Measurements from ENCODE around the gene DDAH1. TPM values are rescaled to one million over a fixed set of nuclear protein-coding genes. Genes with fewer than 3 reads are reported as not detected.

The DDAH1 gene
- total RNA-seq, 1 donor from 2014 or later: 12.0 TPM

GRCh38 chr1:85494074-85494903 is 29.3 kb upstream of the DDAH1 start:
- Histone ChIP-seq H3K9ac (ENCODE audit: low read depth in 1 of 3, low read length in 3 of 3) (no peak overlapping the region), H3K9me3 (ENCODE audit: control insufficient read depth in 3 of 3, low read length in 3 of 3) (no peaks in the 10 kb centered on the region), H3K27ac (ENCODE audit: low read depth, low read length) (no peak overlapping the region), H3K4me1 (ENCODE audit: control insufficient read depth in 3 of 3, insufficient read depth in 3 of 3, low read length in 3 of 3) (peaks cover 0 to 15% (median 10%) of the 10 kb centered on the region in 3 donors), H3K36me3 (ENCODE audit: control insufficient read depth in 3 of 3, insufficient read depth in 3 of 3, low read length in 3 of 3) (no peaks in the 10 kb centered on the region), H3K4me3 (ENCODE audit: low read length in 3 of 3) (no peak overlapping the region), H3K27me3 (ENCODE audit: control insufficient read depth in 3 of 3, insufficient read depth in 3 of 3, low read length in 3 of 3) (no peaks in the 10 kb centered on the region)

- no peaks in the 10 kb centered on the region for H3K36me3 ChIP-seq (ENCODE audit: control insufficient read depth in 3 of 3, insufficient read depth in 3 of 3, low read length in 3 of 3)
- no peak overlapping the region for H3K27ac ChIP-seq (ENCODE audit: low read depth, low read length)
- H3K9me3 ChIP-seq (ENCODE audit: control insufficient read depth in 3 of 3, low read length in 3 of 3): no peaks in the 10 kb centered on the region
- H3K9ac ChIP-seq (ENCODE audit: low read depth in 1 of 3, low read length in 3 of 3): no peak overlapping the region
- H3K4me1 ChIP-seq (ENCODE audit: control insufficient read depth in 3 of 3, insufficient read depth in 3 of 3, low read length in 3 of 3): peaks cover 0 to 11% (median 9%) of the 10 kb centered on the region in 3 donors
- H3K4me3 ChIP-seq (ENCODE audit: low read length in 3 of 3): no peak overlapping the region
- H3K27me3 ChIP-seq (ENCODE audit: control insufficient read depth in 3 of 3, insufficient read depth in 3 of 3, low read length in 3 of 3): no peaks in the 10 kb centered on the region
These were observed 25.5 kb upstream of the DDAH1 start for GRCh38 chr1:85490270-85490985.

- Histone ChIP-seq H3K4me3 (ENCODE audit: low read length in 3 of 3) (no peak overlapping the region), H3K9me3 (ENCODE audit: control insufficient read depth in 3 of 3, low read length in 3 of 3) (no peaks in the 10 kb centered on the region), H3K36me3 (ENCODE audit: control insufficient read depth in 3 of 3, insufficient read depth in 3 of 3, low read length in 3 of 3) (no peaks in the 10 kb centered on the region), H3K27ac (ENCODE audit: low read depth, low read length) (no peak overlapping the region), H3K27me3 (ENCODE audit: control insufficient read depth in 3 of 3, insufficient read depth in 3 of 3, low read length in 3 of 3) (no peaks in the 10 kb centered on the region), H3K9ac (ENCODE audit: low read depth in 1 of 3, low read length in 3 of 3) (no peak overlapping the region), H3K4me1 (ENCODE audit: control insufficient read depth in 3 of 3, insufficient read depth in 3 of 3, low read length in 3 of 3) (no peaks in the 10 kb centered on the region)
These were observed 23.2 kb upstream of the DDAH1 start for GRCh38 chr1:85488126-85488525.

- Histone ChIP-seq H3K4me3 (ENCODE audit: low read length in 3 of 3) (no peak overlapping the region), H3K27ac (ENCODE audit: low read depth, low read length) (no peak overlapping the region), H3K36me3 (ENCODE audit: control insufficient read depth in 3 of 3, insufficient read depth in 3 of 3, low read length in 3 of 3) (no peaks in the 10 kb centered on the region), H3K4me1 (ENCODE audit: control insufficient read depth in 3 of 3, insufficient read depth in 3 of 3, low read length in 3 of 3) (no peaks in the 10 kb centered on the region), H3K9ac (ENCODE audit: low read depth in 1 of 3, low read length in 3 of 3) (no peak overlapping the region), H3K9me3 (ENCODE audit: control insufficient read depth in 3 of 3, low read length in 3 of 3) (no peaks in the 10 kb centered on the region), H3K27me3 (ENCODE audit: control insufficient read depth in 3 of 3, insufficient read depth in 3 of 3, low read length in 3 of 3) (no peaks in the 10 kb centered on the region)
These were observed 20.6 kb upstream of the DDAH1 start for GRCh38 chr1:85485516-85485915.

DNA sequence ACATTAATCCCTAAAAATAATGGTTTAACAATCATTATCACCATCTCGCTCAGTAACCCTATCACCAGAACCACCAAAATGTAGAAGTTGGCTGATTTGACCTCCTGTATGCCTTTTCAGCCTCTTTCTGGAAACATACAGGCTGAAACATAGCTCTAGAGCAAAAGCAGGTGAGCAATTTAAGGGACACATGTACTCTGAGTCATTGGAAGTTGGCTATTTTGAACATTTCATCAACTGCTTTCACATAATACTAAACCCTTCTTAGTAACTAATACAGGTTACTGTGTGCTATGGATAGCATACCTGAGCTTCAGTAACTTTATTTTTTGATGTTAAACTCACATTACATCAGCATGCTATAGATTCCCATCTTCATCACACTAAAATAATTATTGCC is 19.8 kb upstream of the DDAH1 start:
- no peak overlapping the region for H3K4me3 ChIP-seq (ENCODE audit: low read length in 3 of 3)
- no peaks in the 10 kb centered on the region for H3K36me3 ChIP-seq (ENCODE audit: control insufficient read depth in 3 of 3, insufficient read depth in 3 of 3, low read length in 3 of 3)
- H3K9ac ChIP-seq (ENCODE audit: low read depth in 1 of 3, low read length in 3 of 3): no peak overlapping the region
- H3K4me1 ChIP-seq (ENCODE audit: control insufficient read depth in 3 of 3, insufficient read depth in 3 of 3, low read length in 3 of 3): no peaks in the 10 kb centered on the region
- no peaks in the 10 kb centered on the region for H3K27me3 ChIP-seq (ENCODE audit: control insufficient read depth in 3 of 3, insufficient read depth in 3 of 3, low read length in 3 of 3)
- H3K9me3 ChIP-seq (ENCODE audit: control insufficient read depth in 3 of 3, low read length in 3 of 3): no peaks in the 10 kb centered on the region
- no peak overlapping the region for H3K27ac ChIP-seq (ENCODE audit: low read depth, low read length)

- H3K9me3 ChIP-seq (ENCODE audit: control insufficient read depth in 3 of 3, low read length in 3 of 3): no peaks in the 10 kb centered on the region
- H3K36me3 ChIP-seq (ENCODE audit: control insufficient read depth in 3 of 3, insufficient read depth in 3 of 3, low read length in 3 of 3): no peaks in the 10 kb centered on the region
- no peaks in the 10 kb centered on the region for H3K27me3 ChIP-seq (ENCODE audit: control insufficient read depth in 3 of 3, insufficient read depth in 3 of 3, low read length in 3 of 3)
- no peak overlapping the region for H3K27ac ChIP-seq (ENCODE audit: low read depth, low read length)
- H3K9ac ChIP-seq (ENCODE audit: low read depth in 1 of 3, low read length in 3 of 3): no peak overlapping the region
- H3K4me1 ChIP-seq (ENCODE audit: control insufficient read depth in 3 of 3, insufficient read depth in 3 of 3, low read length in 3 of 3): no peaks in the 10 kb centered on the region
- H3K4me3 ChIP-seq (ENCODE audit: low read length in 3 of 3): no peak overlapping the region
These were observed 19.3 kb upstream of the DDAH1 start for GRCh38 chr1:85484264-85484663.

GRCh38 chr1:85481688-85482087 is 16.7 kb upstream of the DDAH1 start:
- H3K4me3 ChIP-seq (ENCODE audit: low read length in 3 of 3): no peak overlapping the region
- H3K36me3 ChIP-seq (ENCODE audit: control insufficient read depth in 3 of 3, insufficient read depth in 3 of 3, low read length in 3 of 3): no peaks in the 10 kb centered on the region
- no peaks in the 10 kb centered on the region for H3K9me3 ChIP-seq (ENCODE audit: control insufficient read depth in 3 of 3, low read length in 3 of 3)
- no peaks in the 10 kb centered on the region for H3K27me3 ChIP-seq (ENCODE audit: control insufficient read depth in 3 of 3, insufficient read depth in 3 of 3, low read length in 3 of 3)
- H3K9ac ChIP-seq (ENCODE audit: low read depth in 1 of 3, low read length in 3 of 3): no peak overlapping the region
- H3K27ac ChIP-seq (ENCODE audit: low read depth, low read length): no peak overlapping the region
- H3K4me1 ChIP-seq (ENCODE audit: control insufficient read depth in 3 of 3, insufficient read depth in 3 of 3, low read length in 3 of 3): no peaks in the 10 kb centered on the region

DNA sequence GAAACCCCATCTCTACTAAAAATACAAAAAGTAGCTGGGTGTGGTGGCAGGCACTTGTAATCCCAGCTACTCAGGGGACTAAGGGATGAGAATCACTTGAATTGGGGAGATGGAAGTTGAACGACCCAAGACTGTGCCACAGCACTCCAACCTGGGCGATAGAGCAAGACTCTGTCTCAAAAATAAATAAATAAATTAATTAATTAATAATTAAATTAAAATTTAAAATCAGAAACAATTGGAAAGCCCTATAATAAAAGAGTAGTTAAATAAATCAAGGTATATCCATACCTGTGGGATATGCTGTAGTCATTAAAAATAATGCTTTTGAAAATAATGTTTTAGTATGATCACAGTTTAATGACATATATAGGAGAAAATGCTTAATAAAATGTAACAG is 15.6 kb upstream of the DDAH1 start:
- H3K36me3 ChIP-seq (ENCODE audit: control insufficient read depth in 3 of 3, insufficient read depth in 3 of 3, low read length in 3 of 3): no peaks in the 10 kb centered on the region
- H3K4me3 ChIP-seq (ENCODE audit: low read length in 3 of 3): no peak overlapping the region
- H3K9ac ChIP-seq (ENCODE audit: low read depth in 1 of 3, low read length in 3 of 3): no peak overlapping the region
- H3K9me3 ChIP-seq (ENCODE audit: control insufficient read depth in 3 of 3, low read length in 3 of 3): no peaks in the 10 kb centered on the region
- no peaks in the 10 kb centered on the region for H3K4me1 ChIP-seq (ENCODE audit: control insufficient read depth in 3 of 3, insufficient read depth in 3 of 3, low read length in 3 of 3)
- no peaks in the 10 kb centered on the region for H3K27me3 ChIP-seq (ENCODE audit: control insufficient read depth in 3 of 3, insufficient read depth in 3 of 3, low read length in 3 of 3)
- H3K27ac ChIP-seq (ENCODE audit: low read depth, low read length): no peak overlapping the region

GRCh38 chr1:85479491-85479890 is 14.5 kb upstream of the DDAH1 start:
- Histone ChIP-seq H3K27ac (ENCODE audit: low read depth, low read length) (no peak overlapping the region), H3K36me3 (ENCODE audit: control insufficient read depth in 3 of 3, insufficient read depth in 3 of 3, low read length in 3 of 3) (no peaks in the 10 kb centered on the region), H3K4me1 (ENCODE audit: control insufficient read depth in 3 of 3, insufficient read depth in 3 of 3, low read length in 3 of 3) (no peaks in the 10 kb centered on the region), H3K4me3 (ENCODE audit: low read length in 3 of 3) (no peak overlapping the region), H3K9ac (ENCODE audit: low read depth in 1 of 3, low read length in 3 of 3) (no peak overlapping the region), H3K27me3 (ENCODE audit: control insufficient read depth in 3 of 3, insufficient read depth in 3 of 3, low read length in 3 of 3) (no peaks in the 10 kb centered on the region), H3K9me3 (ENCODE audit: control insufficient read depth in 3 of 3, low read length in 3 of 3) (no peaks in the 10 kb centered on the region)

DNA sequence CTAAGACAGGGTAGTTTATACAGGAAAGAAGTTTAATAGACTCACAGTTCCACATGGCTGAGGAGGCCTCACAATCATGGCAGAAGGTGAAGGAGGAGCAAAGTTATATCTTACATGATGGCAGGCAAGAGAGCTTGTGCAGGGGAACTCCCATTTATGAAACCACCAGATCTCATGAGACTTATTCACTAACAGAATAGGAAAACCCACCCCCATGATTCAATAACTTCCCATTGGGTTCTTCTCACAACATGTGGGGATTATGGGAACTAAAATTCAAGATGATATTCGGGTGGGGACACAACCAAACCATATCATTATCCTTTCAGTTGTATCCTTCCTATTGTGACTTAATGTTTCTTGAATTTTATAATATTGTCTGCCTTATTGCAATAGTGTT is 13.4 kb upstream of the DDAH1 start:
- no peak overlapping the region for H3K9ac ChIP-seq (ENCODE audit: low read depth in 1 of 3, low read length in 3 of 3)
- no peaks in the 10 kb centered on the region for H3K36me3 ChIP-seq (ENCODE audit: control insufficient read depth in 3 of 3, insufficient read depth in 3 of 3, low read length in 3 of 3)

More for the DNA sequence above, 13.4 kb upstream of the DDAH1 start:
- Histone ChIP-seq H3K27me3 (ENCODE audit: control insufficient read depth in 3 of 3, insufficient read depth in 3 of 3, low read length in 3 of 3) (no peaks in the 10 kb centered on the region), H3K27ac (ENCODE audit: low read depth, low read length) (no peak overlapping the region), H3K4me1 (ENCODE audit: control insufficient read depth in 3 of 3, insufficient read depth in 3 of 3, low read length in 3 of 3) (no peaks in the 10 kb centered on the region), H3K9me3 (ENCODE audit: control insufficient read depth in 3 of 3, low read length in 3 of 3) (no peaks in the 10 kb centered on the region), H3K4me3 (ENCODE audit: low read length in 3 of 3) (no peak overlapping the region)
